ENCODE results near the gene DAB2IP. TPM values are rescaled to one million over a fixed set of nuclear protein-coding genes. Genes with fewer than 3 reads are reported as not detected.
A peak's percentile ranks its signal among the peaks of the same experiment; 100 is the strongest.

Gene DAB2IP
- total and polyA plus RNA-seq, 4 donors = 2.3 to 13.1 (median 5.4) TPM

DNA sequence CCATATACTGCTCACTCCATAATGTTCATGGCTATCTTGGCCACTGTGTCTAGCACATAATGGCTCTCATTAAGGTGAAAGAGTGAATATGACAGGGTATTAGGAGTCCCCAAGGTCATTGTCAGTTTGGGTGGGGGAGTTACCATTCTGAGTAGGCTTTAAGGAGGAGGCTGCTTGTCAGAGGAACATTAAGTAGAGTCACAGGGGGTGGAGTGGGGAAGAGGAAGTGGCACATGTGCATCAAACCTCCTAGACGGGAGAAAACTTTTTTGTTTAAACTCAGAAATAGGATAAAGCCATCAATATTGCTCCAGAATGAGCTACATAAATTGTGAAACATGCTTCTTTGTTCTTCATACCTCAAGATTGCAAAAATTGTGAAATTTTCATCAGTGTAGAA lies 45.5 kb downstream of the DAB2IP start:
- Histone ChIP-seq H3K4me3 (ENCODE audit: low read depth in 1 of 3, low read length in 3 of 3) (no peak overlapping the region), H3K9ac (ENCODE audit: low read depth in 1 of 2, low read length in 2 of 2) (no peak overlapping the region), H3K36me3 (ENCODE audit: control insufficient read depth in 4 of 4, insufficient read depth in 3 of 4, low read depth in 1 of 4, low read length in 3 of 4) (no peaks in the 10 kb centered on the region), H3K9me3 (ENCODE audit: control insufficient read depth in 4 of 4, low read length in 3 of 4) (no peaks in the 10 kb centered on the region), H3K27ac (ENCODE audit: low read depth in 1 of 2, low read length in 2 of 2) (no peak overlapping the region), H3K27me3 (ENCODE audit: control insufficient read depth in 4 of 4, insufficient read depth in 4 of 4, low read length in 3 of 4) (no peaks in the 10 kb centered on the region), H3K4me1 (ENCODE audit: control insufficient read depth in 4 of 4, insufficient read depth in 4 of 4, low read length in 3 of 4) (no peaks in the 10 kb centered on the region)
- no peak for DNase-seq (ENCODE audit: low spot score)
- WGBS = 71% methylated on average over 1 of the region's 1 CpG
- TF ChIP-seq JUND (IDR thresholded peaks at IDR 0.05) (no peak), RXRA (IDR thresholded peaks at IDR 0.05) (no peak), TAF1 (conservative IDR thresholded peaks at IDR 0.05) (no peak), FOXA2 (IDR thresholded peaks at IDR 0.05) (no peak), SP1 (IDR thresholded peaks at IDR 0.05) (no peak), YY1 (IDR thresholded peaks at IDR 0.05) (no peak), RAD21 (IDR thresholded peaks at IDR 0.05) (no peak), HNF4A (conservative IDR thresholded peaks at IDR 0.05) (no peak), EGR1 (IDR thresholded peaks at IDR 0.05; ENCODE audit: low read depth in 2 of 2) (no peak), NR2F2 (IDR thresholded peaks at IDR 0.05) (no peak), HNF4G (IDR thresholded peaks at IDR 0.05) (no peak), FOXA1 (IDR thresholded peaks at IDR 0.05) (no peak)
- TF ChIP-seq, protein P1, sequence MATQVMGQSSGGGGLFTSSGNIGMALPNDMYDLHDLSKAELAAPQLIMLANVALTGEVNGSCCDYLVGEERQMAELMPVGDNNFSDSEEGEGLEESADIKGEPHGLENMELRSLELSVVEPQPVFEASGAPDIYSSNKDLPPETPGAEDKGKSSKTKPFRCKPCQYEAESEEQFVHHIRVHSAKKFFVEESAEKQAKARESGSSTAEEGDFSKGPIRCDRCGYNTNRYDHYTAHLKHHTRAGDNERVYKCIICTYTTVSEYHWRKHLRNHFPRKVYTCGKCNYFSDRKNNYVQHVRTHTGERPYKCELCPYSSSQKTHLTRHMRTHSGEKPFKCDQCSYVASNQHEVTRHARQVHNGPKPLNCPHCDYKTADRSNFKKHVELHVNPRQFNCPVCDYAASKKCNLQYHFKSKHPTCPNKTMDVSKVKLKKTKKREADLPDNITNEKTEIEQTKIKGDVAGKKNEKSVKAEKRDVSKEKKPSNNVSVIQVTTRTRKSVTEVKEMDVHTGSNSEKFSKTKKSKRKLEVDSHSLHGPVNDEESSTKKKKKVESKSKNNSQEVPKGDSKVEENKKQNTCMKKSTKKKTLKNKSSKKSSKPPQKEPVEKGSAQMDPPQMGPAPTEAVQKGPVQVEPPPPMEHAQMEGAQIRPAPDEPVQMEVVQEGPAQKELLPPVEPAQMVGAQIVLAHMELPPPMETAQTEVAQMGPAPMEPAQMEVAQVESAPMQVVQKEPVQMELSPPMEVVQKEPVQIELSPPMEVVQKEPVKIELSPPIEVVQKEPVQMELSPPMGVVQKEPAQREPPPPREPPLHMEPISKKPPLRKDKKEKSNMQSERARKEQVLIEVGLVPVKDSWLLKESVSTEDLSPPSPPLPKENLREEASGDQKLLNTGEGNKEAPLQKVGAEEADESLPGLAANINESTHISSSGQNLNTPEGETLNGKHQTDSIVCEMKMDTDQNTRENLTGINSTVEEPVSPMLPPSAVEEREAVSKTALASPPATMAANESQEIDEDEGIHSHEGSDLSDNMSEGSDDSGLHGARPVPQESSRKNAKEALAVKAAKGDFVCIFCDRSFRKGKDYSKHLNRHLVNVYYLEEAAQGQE (IDR thresholded peaks at IDR 0.05) = no peak
- TF ChIP-seq, protein P2, sequence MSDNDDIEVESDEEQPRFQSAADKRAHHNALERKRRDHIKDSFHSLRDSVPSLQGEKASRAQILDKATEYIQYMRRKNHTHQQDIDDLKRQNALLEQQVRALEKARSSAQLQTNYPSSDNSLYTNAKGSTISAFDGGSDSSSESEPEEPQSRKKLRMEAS (IDR thresholded peaks at IDR 0.05) = no peak
- TF ChIP-seq, protein P3, sequence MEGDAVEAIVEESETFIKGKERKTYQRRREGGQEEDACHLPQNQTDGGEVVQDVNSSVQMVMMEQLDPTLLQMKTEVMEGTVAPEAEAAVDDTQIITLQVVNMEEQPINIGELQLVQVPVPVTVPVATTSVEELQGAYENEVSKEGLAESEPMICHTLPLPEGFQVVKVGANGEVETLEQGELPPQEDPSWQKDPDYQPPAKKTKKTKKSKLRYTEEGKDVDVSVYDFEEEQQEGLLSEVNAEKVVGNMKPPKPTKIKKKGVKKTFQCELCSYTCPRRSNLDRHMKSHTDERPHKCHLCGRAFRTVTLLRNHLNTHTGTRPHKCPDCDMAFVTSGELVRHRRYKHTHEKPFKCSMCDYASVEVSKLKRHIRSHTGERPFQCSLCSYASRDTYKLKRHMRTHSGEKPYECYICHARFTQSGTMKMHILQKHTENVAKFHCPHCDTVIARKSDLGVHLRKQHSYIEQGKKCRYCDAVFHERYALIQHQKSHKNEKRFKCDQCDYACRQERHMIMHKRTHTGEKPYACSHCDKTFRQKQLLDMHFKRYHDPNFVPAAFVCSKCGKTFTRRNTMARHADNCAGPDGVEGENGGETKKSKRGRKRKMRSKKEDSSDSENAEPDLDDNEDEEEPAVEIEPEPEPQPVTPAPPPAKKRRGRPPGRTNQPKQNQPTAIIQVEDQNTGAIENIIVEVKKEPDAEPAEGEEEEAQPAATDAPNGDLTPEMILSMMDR (IDR thresholded peaks at IDR 0.05; ENCODE audit: low read depth, low read length, missing input control) = no peak

DNA sequence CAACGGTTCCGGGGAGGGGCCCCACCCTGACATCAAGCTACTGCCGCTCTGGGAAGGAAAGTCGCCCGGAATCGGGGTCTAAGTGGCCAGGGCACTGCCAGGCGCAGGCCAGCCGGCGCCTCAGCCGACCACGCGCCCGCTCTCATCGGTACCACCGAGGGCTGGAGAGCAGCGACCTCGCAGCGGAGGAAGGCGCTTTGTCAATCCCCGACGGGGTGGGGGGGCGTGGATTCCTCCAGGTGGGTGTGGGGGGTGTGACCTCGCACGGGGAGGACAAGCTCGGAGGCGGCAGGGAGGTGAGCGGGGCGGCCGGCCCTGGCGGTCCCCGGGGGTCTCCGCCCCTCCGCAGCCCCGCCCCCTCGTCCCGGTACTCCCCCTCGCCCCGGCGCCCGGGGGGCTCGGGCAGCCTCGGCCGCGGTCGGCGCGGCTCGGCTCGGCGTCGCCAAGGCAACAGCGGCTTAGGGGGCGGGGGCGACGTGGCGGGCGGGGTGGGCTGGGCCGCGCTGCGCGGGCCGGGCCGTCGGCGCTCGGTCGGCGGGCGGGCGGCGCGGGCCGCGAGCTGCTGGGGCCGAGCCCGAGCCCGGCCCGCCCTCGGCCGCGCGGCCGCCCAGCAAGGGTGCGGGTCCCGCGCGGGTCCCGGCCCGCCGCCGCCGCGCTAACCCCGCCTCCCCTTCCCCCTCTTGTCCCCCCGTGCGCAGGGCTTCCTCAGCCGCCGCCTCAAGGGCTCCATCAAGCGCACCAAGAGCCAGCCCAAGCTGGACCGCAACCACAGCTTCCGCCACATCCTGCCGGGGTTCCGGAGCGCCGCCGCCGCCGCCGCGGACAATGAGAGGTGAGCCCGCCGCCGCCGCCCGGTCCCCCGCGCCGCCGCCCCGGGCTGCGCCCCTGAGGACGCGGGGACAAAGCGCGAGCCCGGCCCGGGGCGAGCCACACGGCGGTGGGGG lies 47.5 kb downstream of the DAB2IP start:
- no peaks in the 10 kb centered on the region for H3K4me1 ChIP-seq (ENCODE audit: control insufficient read depth in 4 of 4, insufficient read depth in 4 of 4, low read length in 3 of 4)
- H3K27me3 ChIP-seq (ENCODE audit: control insufficient read depth in 4 of 4, insufficient read depth in 4 of 4, low read length in 3 of 4) = no peaks in the 10 kb centered on the region
- H3K36me3 ChIP-seq (ENCODE audit: control insufficient read depth in 4 of 4, insufficient read depth in 3 of 4, low read depth in 1 of 4, low read length in 3 of 4) = no peaks in the 10 kb centered on the region
- H3K4me3 ChIP-seq (ENCODE audit: low read depth in 1 of 3, low read length in 3 of 3) = peak overlapping the region in 1 of 3 donors; percentile 40
- H3K9me3 ChIP-seq (ENCODE audit: control insufficient read depth in 4 of 4, low read length in 3 of 4) = no peaks in the 10 kb centered on the region
- no peak overlapping the region for H3K27ac ChIP-seq (ENCODE audit: low read depth in 1 of 2, low read length in 2 of 2)
- WGBS = 34% methylated on average over 130 of the region's 130 CpGs
- TF ChIP-seq, protein P3 (IDR thresholded peaks at IDR 0.05; ENCODE audit: low read depth, low read length, missing input control) = no peak
- TF ChIP-seq JUND (IDR thresholded peaks at IDR 0.05) (no peak), EGR1 (IDR thresholded peaks at IDR 0.05; ENCODE audit: low read depth in 2 of 2) (no peak)
- DNase-seq (ENCODE audit: low spot score) = no peak
- no peak overlapping the region for H3K9ac ChIP-seq (ENCODE audit: low read depth in 1 of 2, low read length in 2 of 2)

All from liver (tissue), 9 donors.